Activated CD8-positive, alpha-beta memory T cell treated with anti-CD3 and anti-CD28 coated beads, Interleukin-2, amount 50 U/mL, for 48 hours (primary cell): ENCODE results near the gene ZNF827.

Experiments
- DNase-seq: peaks from one replicate; pipeline ENCODE4 v3.0.0-alpha.2; 2020

Gene ZNF827, protein sequence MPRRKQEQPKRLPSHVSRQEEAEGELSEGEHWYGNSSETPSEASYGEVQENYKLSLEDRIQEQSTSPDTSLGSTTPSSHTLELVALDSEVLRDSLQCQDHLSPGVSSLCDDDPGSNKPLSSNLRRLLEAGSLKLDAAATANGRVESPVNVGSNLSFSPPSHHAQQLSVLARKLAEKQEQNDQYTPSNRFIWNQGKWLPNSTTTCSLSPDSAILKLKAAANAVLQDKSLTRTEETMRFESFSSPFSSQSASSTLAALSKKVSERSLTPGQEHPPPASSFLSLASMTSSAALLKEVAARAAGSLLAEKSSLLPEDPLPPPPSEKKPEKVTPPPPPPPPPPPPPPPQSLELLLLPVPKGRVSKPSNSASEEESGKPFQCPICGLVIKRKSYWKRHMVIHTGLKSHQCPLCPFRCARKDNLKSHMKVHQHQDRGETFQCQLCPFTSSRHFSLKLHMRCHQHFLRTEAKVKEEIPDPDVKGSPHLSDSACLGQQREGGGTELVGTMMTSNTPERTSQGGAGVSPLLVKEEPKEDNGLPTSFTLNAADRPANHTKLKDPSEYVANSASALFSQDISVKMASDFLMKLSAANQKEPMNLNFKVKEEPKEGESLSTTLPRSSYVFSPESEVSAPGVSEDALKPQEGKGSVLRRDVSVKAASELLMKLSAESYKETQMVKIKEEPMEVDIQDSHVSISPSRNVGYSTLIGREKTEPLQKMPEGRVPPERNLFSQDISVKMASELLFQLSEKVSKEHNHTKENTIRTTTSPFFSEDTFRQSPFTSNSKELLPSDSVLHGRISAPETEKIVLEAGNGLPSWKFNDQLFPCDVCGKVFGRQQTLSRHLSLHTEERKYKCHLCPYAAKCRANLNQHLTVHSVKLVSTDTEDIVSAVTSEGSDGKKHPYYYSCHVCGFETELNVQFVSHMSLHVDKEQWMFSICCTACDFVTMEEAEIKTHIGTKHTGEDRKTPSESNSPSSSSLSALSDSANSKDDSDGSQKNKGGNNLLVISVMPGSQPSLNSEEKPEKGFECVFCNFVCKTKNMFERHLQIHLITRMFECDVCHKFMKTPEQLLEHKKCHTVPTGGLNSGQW

DNA sequence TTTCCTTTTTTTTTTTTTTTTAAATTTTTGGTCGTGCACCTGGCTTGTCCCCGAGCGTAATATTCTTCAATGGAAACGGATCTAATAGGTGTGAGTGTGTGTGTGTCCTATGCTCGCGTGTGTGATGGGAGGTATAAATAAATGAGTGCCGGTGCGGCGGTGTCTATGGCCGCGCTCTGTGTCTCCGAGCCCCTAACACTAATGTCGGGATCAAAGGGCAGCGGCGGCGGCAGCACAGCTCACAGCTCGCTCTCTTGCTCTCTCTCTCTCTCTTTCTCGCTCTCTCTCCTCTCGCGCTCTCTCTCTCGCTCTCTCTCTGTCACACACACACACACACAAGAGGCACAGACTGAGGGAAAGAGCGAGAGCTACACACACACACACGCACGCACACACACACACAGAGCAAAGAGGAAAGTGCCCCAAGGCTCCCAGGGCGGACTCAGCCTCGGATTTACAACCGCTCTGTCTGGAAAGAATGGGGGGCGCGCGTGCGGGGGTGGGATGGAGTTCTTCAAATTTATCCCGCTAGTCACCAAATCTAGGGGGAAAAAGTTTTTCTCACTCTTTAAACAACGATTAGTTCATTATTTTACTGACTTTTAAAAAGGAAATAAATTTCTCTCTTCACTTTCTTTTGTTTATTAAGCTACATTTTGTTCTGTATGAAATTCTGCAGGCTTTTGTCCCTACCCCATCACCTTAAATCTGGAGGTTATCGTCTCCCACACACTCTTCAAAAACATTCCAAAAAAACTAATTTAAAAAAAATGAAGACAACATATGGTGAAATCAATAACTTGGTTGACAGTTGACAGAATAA is at the start of gene ZNF827:
Gene ZNF827, minus strand, starts transcription at position 206 of the 823 bp plus-strand sequence. CDS start 416 bp downstream, outside the sequence.
- peak; percentile 78 for DNase-seq

DNA sequence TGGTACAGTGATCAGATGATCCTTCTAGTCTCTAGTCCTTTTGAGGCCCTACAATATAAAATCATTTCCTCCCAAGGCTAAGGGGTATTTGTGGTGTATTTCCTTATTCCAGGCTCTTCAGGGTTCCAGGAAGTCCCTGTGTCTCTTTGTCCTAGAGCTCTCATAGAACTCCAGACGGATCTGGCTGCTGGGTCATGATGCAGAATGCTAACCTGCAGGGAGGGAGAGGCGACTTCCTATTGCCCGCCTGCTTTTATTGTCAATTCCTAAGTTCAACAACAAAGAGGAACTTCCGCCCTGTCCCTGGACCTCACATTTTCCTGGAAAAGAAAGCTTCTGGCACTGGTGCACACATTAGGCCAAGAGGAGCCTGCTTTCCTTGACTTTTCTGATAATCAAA is 45.9 kb upstream of the ZNF827 start:
- DNase-seq = no peak

DNA sequence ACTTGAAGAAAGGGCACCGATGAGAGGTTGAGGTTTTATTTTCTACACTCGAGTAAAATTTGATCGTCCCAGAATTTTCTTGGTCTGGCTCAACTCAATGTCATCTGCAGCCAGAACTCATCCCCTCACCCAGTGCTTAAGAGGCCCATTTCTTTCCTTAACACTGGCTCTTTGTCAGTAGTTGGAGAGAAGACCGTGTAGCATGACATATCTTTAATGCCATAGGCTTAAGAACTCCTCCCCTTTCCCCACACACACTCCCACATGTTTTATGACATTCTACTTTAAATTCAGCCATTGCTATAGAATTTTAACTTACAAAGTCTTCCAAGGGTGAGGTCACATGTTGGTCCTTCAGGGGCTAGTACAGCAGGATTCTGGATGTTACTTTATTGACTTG is 44.2 kb upstream of the ZNF827 start:
- DNase-seq = no peak

DNA sequence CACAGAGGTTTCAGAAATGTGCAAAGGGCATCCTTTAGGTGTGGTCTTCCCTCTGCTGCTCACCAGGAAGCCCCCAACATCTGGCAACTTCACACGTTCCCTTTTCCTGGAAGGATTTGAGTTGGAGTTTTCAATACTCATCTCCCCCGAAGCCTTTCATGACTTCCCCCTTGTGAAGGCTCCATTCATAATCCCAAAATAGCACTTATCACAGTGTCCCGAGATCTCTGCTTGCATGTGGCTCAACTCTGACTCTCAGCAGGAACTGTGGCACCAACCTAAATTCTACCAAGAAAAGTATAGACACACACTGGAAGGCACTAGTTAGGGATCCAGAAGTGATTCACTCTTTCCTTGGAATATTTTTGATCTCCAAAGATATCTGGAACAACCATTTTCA is 40.5 kb upstream of the ZNF827 start:
- DNase-seq = no peak

DNA sequence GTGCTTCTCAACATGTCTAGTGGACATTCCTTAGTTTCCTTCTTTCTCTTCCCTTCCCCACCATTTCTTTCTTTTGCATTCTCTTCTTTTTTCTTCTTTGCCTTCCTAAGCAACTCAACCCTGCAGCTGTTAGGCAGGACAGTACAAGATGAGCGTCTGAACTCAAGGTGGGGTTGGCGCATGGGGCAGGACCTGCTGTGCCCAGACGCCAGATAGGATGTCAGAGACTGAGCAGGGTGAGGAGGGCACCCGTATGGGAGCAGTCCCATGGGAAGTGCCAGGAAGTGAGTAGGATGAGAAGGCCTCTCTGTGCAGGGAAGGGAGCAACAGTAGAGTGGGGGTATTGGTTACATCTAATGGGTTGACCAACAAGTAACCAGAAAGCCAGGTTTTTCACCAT is 38.1 kb upstream of the ZNF827 start:
- no peak for DNase-seq

DNA sequence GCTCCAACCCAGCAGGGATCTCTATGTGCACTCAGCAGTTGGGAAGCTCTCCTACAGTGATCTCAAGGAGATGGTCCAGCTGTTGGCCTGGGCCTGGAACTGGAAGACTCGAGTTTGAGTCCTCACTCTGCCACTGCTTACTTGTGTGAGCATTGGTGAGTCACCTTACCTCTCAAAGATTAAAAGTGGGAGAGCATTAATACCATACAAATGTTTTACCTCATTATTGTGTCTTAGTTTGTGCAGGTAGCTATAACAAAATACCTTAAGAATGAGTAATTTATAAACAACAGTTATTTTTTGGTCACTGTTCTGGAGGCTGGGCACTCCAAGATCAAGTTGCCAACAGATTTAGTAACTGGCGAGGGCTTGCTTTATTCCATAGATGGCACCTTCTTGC is 21.4 kb upstream of the ZNF827 start:
- DNase-seq = no peak

DNA sequence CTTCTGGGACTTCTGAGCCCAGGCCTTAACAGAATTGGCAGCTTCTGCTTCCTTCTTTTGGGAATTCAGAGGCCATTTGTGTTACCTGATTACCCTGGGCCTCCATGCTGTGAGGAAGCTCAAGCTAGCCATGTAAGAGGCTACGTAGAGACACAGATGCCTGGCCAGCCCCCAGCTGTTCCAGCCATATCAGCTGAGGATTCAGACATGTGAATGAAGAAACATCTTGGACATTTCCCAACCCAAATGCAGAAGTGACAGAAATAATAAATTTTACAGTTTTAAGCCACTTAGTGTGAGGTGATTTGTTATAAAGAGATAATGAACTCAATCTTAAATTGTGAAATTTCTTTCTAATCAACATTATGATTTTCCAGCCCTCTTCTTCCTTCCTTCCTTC is 18.7 kb upstream of the ZNF827 start:
- DNase-seq = no peak

DNA sequence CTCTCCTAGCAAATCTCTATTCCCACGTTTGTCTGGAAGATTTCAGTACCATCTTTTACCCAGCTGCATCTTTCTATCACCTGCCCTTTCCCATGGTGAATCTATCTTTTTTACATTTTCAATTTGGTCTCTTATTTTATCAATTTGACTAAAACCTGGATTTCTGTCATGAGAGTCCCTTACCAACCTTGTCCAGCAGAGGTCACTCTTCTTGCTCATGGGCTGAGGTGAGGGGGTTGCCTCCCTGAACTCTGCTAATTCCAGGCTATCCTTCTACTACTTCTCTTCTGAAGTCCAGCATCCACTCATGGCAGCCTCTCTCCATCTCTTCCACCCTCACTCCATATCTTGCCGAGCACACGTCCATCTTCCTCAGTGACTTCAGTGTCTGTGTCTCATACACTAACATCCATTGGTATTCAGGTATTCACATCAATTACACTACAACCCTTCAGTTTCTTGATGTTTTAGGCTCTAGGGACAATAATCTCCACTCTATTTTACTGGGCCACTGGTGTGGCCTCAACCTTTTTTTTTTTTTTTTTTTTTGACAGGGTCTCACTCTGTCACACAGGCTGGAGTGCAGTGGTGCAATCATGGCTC is 17.8 kb upstream of the ZNF827 start:
- DNase-seq = no peak

DNA sequence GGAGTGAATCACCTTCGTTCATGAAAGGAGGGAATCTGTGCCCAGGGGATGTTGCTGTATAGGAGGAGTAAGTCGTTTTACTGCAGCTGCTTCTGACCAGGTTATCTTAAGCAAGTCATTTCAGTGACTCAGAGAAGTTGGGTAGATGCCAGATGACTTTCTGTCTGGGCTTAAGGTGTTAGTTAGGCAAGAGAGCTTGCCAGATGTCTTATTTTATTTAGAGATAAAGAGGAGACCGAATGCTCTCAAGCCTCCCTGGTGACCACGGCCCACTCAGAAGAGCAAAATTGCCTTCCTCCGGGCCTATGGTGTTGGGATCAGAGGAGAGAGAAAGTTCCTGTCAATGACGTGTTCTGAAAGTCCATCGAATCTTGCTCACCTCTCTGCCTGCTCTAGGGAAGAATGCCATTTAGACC is 16.3 kb upstream of the ZNF827 start:
- no peak for DNase-seq

DNA sequence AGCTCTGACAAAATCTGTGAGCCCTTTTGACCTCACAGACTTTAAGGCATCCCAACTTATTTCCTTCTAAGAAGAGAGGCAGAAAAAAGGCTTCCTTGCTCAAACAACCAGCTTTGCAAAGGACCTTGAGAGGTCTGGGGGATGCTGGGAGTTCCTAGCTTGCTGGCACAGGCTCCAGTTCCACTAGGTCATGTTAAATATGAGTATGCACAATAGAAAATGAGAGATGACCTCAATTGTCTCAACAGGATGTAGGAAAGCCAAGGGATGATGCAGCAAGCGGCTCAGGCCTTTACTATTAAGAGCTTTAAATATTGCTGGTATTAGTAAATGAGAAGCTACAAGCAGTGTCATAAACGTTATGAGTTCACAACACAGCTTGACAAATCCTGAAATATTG is 13.3 kb upstream of the ZNF827 start:
- no peak for DNase-seq

DNA sequence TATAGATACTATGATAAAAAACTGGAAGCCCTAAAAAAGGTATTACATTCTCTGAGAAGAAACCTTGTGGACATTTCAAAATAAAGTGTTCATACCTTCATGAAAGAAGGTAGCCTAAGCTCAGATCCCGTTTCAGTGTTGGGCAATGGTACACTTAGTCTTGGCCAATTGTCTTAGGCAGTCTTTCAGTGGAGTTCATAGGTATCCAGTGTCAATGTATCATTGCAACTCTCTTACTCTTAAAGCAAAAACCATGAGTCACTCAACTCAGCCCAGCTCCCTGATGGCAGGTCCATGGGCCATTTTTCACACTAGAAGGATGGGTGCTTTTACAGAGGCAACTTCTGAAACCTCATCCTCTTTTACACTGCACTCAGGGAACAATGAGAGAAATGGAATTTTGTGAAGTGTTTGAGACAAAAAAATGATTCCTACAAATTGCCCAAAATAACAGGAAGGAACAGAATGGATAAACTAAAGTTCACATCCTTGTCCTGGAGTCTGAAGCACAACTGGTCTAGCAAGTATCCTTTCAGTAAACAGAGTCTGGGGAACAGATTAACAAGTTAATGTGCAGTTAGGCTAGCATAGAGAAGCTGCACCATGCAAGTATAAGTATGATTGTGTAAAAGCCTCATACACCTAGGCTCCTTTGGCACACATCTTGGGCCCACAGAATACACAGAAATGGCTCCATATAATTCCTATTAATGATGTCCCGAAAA is 7.0 kb upstream of the ZNF827 start:
- DNase-seq = no peak

DNA sequence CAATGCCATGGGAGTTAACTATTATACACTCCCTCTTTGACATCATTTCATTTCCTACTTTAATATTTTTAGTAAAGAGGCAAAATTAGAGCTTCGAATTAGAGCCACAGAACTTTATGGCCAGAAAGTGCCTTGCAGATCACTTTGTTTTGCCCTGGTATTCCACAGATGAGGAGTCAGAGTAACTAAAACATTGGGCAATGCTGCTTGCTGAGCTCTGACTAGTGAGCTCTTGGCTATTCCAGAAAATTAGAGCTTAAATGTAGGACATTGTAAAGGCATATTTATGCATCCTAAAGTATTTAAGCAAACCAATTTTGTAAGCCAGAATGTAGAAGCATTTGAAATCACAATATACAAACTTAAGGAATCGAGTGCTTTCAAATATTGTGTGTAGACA is 6.3 kb upstream of the ZNF827 start:
- DNase-seq = no peak

DNA sequence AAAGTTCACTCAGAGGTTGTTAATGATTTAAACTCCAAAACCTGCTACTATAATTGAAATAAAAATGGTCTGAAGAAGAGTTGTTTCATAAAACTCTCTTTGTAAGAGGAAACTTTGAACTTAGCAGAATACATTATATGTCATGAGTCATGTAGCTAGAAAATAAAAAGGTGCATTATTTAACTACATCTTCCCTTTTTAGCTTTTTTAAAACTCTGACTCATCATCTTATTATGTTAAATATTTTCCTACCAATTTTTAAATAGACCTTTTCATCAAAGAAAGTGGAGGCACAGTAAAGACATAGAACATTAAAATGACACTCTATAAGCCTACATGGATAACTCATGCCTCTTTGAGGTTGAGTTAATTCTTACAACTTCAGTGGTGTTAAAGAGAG is 1.2 kb upstream of the ZNF827 start:
- no peak for DNase-seq

DNA sequence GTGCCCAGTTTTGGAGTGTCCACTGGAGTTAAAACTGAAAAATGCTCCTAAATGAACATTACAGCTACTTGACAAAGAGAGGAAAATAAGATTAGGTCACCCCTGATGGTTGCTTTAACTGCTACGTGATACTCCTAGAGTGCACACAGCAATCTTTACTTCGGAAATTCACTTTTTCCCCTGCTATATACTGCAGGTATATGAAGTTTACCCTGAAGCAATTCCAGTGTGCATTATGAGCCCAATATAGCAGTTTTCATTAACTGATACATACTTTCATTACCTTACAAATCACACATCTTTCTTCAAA is 773 bp upstream of the ZNF827 start:
- DNase-seq = no peak

DNA sequence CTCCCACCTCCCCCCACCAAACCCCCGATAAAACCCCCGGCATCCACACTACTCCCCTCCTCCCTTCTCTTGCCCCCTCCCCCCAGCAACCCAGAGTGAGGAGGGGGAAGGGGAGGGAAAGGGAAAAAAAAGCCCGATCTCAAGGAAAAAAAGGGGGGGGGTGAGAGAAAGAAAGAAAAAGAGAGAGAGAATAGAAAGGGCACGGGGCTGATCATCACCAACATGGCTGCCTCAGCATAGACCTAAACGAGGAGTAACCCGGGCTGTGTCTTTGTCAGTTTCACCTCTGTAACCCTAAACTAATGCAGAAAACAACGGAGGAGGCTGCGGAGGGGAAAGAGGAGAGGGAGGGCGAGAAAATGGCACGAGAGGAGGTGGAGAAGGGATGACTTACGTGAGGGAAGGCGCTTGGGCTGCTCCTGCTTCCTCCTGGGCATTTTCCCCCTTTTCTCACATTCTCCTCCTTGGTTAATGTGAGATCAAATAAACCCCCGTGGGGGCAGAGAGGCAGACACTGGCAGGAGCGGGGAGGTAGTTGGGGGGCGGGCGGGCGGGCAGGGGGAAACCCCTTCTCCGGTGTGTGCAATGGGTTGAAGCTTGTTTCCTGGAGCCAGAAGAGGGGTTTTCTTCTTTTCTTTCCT is 532 bp downstream of the ZNF827 start:
- peak; percentile 65 for DNase-seq

DNA sequence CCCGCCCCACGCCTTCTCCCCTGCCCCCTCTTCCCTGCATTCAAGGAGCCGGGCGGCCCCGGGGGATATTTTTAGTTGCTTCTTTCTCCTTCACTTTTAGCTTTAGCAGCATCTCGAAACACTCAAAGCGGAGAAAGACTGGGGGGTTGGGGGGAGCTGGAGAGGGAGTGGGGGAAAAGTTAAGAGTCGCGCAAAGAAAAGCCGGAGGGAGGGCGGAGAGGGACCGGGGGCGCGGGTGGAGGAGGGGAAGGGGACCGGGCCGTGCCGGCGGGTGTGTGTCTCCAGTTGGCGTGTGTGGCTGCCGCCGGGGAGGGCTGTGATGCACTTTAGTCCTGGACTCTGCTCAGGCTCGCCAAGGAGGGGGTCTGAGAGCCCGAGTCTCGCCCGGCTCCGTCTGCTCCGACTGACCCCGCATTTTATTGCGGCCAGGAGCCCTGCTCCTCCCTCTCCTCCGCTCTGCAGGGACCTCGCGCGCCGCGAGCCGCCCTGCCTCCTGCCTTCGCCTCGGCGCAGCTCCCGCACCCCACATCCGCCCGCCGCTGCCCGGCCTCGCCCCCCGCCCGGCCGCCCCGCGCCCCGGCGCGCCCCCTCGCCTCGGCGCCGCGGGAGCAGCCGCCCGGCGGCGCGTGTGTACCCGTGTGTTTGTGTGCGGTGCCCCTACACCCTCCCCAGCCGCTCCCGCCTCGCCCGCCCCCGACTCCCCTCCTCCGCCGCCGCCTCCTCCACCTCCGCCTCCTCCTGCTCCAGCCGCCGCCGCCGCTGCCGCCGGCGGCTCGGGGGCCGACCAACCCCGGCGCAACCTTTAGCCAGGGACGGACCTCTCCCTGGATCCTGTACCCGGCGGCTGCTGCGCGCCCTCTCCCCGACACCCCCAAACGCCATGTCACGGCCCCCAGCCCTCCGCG is 1.4 kb downstream of the ZNF827 start:
- DNase-seq = peak; percentile 80

DNA sequence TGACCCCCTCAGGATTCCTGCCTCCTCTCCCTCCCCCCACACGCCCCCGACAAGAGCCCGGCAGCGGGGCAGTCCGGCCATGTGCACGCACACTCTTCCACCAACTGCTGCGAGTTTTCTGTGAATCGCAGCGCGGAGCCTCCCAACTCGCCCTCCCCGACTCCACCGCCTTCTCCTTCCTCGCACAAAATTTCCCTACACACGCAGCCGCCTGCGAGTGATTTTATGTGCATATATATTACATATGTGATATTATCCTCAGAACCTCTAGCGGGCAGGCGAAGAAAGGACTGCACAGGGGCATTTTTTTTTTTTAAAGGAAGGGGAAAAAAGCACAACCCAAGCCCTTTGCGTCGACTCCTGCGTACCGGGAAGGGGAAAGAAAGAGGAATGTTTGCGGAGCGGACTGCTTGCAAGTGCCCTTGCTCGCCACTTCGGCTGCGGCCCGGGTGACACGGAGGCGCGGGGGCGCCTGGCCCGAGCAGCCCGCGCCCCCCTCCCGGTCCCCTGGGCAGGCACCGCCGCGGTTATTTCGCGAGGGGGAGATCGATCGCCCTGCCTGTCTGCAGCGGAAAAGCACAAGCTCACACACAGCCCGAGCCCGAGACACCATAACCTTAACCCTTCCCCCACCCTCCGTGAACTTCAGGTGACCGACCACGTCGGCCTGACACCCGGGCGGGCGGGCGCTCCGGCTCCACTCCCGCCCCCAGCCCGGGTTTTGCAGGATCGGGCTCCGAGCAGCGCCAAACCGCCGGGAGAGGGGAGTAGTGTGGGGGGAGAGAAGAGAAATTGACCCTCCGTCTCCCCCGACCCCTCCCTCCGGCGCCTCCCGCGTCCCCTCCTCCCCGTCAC is 2.3 kb downstream of the ZNF827 start:
- peak; percentile 79 for DNase-seq

DNA sequence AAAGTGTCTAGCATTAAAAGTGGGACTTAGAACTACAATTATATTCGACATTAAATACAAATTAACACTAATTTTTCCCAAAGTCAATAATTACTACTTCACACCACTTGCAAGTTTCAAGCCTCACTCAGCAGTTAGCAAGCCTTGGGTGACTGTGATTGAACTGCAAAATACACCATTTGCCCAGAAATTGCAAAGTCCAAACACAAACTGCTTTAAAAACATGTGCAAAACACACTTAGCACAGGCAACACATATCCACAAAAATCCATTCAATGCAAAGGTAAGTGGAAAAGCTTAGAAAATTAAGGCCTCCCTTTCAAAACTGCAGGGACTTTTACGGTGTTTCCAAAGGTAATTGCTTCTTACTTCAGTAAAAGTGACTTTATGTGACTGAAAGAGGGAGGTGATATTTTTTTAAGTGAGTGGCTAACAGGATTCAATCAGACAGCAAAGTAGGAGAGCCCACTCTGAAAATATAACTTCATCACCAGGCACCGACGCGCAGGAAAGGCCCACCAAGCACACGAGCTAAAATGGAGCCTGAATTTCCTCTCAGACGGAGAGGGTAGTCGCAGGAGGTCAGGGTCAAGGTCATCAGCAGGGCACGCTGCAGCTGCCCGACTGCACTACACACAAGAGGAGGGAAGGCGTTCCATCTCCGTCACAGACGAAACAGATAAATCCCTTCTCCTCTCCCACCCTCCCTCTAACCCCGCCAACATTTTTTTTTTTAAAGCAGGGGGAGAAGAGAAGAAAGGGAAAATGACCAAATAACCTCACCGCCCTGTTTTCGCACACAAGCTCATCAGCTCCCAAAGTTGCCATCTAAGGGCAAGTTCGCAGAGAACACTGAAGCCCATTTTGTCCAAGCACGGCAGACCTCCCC is 3.1 kb downstream of the ZNF827 start:
- DNase-seq = peak; percentile 67
